ENCODE data around the gene LIFR. TPM values are rescaled to one million over a fixed set of nuclear protein-coding genes. Genes with fewer than 3 reads are reported as not detected.

LIFR gene
- total RNA-seq, 1 experiment from 2014 or later: 7.8 TPM

DNA sequence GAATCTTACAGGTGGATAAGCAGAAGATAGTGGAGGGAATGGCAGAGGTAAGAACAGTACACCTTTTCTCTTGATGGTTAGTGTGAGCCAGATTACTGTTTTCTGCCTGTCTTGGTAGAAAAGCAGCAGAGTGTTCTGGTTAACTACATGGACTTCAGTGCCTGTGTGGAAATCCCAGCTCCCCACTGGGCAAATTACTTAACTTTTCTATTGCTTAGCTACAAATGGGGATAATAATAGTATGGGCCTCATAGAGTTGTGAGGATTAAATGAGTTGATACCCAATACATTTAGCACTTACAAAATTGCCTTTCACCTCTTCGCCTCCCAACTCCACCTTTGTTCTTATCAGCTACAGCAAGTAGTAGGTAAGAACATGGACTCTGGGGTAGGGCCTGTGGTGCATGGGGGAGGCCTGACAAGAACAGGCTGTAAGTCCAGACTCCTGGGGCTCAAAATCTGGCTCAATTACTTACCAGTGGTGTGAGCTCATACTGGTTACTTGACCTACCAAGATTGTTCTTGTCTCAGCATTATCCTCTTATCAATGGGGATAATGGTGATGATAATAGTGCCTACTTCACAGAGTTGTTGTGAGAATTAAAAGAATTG, 125.1 kb downstream of the LIFR start:
- no peak overlapping the region for H2AFZ ChIP-seq (ENCODE audit: low read length)
- no peaks in the 10 kb centered on the region for H3K79me1 ChIP-seq (ENCODE audit: insufficient read depth, low read depth, low read length, poor library complexity, severe bottlenecking)
- no peak overlapping the region for H3K23ac ChIP-seq (ENCODE audit: insufficient read length, low read depth, low read length)
- no peak overlapping the region for H2BK120ac ChIP-seq (ENCODE audit: low read depth, low read length, poor library complexity, severe bottlenecking)
- no peaks in the 10 kb centered on the region; the same call in 1 of the 2 replicates for H3K27me3 Mint-ChIP-seq (ENCODE audit: low read depth)
- H3T11ph ChIP-seq (ENCODE audit: low read length): no peak overlapping the region
- H3K9me3 Mint-ChIP-seq: no peaks in the 10 kb centered on the region
- no peak overlapping the region for H3K4me3 Mint-ChIP-seq
- H3K14ac ChIP-seq (ENCODE audit: insufficient read depth, low read length): no peak overlapping the region
- no peak overlapping the region for H4K5ac ChIP-seq (ENCODE audit: insufficient read length, low read depth, low read length)
- DNase-seq: no peak
- H3K23me2 ChIP-seq (ENCODE audit: insufficient read length, low read depth, low read length, poor library complexity, severe bottlenecking): no peaks in the 10 kb centered on the region
- H3K36me3 Mint-ChIP-seq (ENCODE audit: insufficient read depth in 1 of 3, low read depth in 3 of 3): no peaks in the 10 kb centered on the region
- no peaks in the 10 kb centered on the region for H3K27me3 ChIP-seq (ENCODE audit: insufficient read depth, low read length)
- no peak overlapping the region for H3K9ac ChIP-seq (ENCODE audit: extremely low read depth, insufficient read length, low read length)
- no peak overlapping the region for H4K91ac ChIP-seq (ENCODE audit: insufficient read length, low read depth, low read length)
- no peaks in the 10 kb centered on the region for H3K9me3 ChIP-seq (ENCODE audit: control insufficient read depth, low read depth, low read length)
- no peak overlapping the region for H2BK12ac ChIP-seq (ENCODE audit: insufficient read length, low read depth, low read length)
- H3K4me1 Mint-ChIP-seq: peaks cover 5 to 23% of the 10 kb centered on the region in 2 experiments; a peak in 2 of 4 replicates
- H3K4ac ChIP-seq (ENCODE audit: low read depth, low read length): no peak overlapping the region
- no peak overlapping the region for H2AK5ac ChIP-seq (ENCODE audit: insufficient read length, low read length)
- H3K56ac ChIP-seq (ENCODE audit: insufficient read length, low read depth, low read length): no peak overlapping the region
- no peak overlapping the region for H2BK15ac ChIP-seq (ENCODE audit: low read depth, low read length)
- no peak overlapping the region for H2BK5ac ChIP-seq (ENCODE audit: insufficient read length, low read length)
- no peaks in the 10 kb centered on the region for H4K20me1 ChIP-seq (ENCODE audit: control insufficient read depth, insufficient read depth, insufficient read length)
- no peak overlapping the region for H3K27ac Mint-ChIP-seq
- no peak overlapping the region for H4K8ac ChIP-seq (replicated peaks; ENCODE audit: insufficient read length, low read depth, low read length)
- H3K18ac ChIP-seq (ENCODE audit: insufficient read length, low read depth, low read length): no peak overlapping the region
- WGBS (ENCODE audit: extremely low coverage, insufficient read length, low lambda C conversion rate): no CpG with 5 or more reads among the region's 1 CpG
- H3K27ac ChIP-seq (ENCODE audit: insufficient read length, low read depth, low read length): no peak overlapping the region
- H3K4me2 ChIP-seq (ENCODE audit: insufficient read depth, insufficient read length, low read length): no peak overlapping the region
- no peak overlapping the region for H2BK20ac ChIP-seq (ENCODE audit: low read depth, low read length, poor library complexity, severe bottlenecking)
- TF ChIP-seq, protein P1, sequence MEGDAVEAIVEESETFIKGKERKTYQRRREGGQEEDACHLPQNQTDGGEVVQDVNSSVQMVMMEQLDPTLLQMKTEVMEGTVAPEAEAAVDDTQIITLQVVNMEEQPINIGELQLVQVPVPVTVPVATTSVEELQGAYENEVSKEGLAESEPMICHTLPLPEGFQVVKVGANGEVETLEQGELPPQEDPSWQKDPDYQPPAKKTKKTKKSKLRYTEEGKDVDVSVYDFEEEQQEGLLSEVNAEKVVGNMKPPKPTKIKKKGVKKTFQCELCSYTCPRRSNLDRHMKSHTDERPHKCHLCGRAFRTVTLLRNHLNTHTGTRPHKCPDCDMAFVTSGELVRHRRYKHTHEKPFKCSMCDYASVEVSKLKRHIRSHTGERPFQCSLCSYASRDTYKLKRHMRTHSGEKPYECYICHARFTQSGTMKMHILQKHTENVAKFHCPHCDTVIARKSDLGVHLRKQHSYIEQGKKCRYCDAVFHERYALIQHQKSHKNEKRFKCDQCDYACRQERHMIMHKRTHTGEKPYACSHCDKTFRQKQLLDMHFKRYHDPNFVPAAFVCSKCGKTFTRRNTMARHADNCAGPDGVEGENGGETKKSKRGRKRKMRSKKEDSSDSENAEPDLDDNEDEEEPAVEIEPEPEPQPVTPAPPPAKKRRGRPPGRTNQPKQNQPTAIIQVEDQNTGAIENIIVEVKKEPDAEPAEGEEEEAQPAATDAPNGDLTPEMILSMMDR (conservative IDR thresholded peaks at IDR 0.05): no peak
- no peaks in the 10 kb centered on the region; the same call in 1 of the 2 replicates for H3K4me1 ChIP-seq (ENCODE audit: insufficient read depth, low read length)
- H3K79me2 ChIP-seq (ENCODE audit: insufficient read depth, low read length): no peaks in the 10 kb centered on the region

All from H9 (cell line).